OCI-LY3 (cell line): ENCODE measurements around the gene PPP3CA.

Experiments
- H2AFZ ChIP-seq: fragments of 200-600, 300-600 bp; shearing (Covaris generic); 2 replicates; pipeline ENCODE4 v1.6.0; 2014; ENCODE audit warnings: antibody characterized with exemption, low read depth, low read length
- H3K27ac ChIP-seq: fragments of 200-600, 300-600 bp; sonication (generic); 2 replicates; pipeline ENCODE4 v1.5.1; 2014; ENCODE audit warnings: mild to moderate bottlenecking, low read length, moderate library complexity, mixed read lengths
- H3K27me3 ChIP-seq: fragments of 200-600, 300-600 bp; sonication (generic); 2 replicates; pipeline ENCODE4 v1.6.1; 2014; ENCODE audit warnings: low read depth, low read length, mixed read lengths
- H3K36me3 ChIP-seq: fragments of 200-600, 300-600 bp; sonication (generic); replicated peaks from 2 replicates; pipeline ENCODE3; 2014; ENCODE audit warnings: low read depth, low read length, mixed read lengths
- H3K4me1 ChIP-seq: fragments of 300-600, 200-600 bp; sonication (generic); 2 replicates; pipeline ENCODE4 v1.6.1; 2014; ENCODE audit warnings: low read length, mixed read lengths
- H3K4me2 ChIP-seq: fragments of 200-600, 300-600 bp; sonication (generic); 2 replicates; pipeline ENCODE4 v1.6.1; 2014; ENCODE audit warnings: low read length, mixed read lengths
- H3K4me3 ChIP-seq: fragments of 300-600, 200-600 bp; sonication (generic); 2 replicates; pipeline ENCODE4 v1.5.1; 2014; ENCODE audit warnings: antibody characterized with exemption, mild to moderate bottlenecking, low read length, moderate library complexity
- H3K79me2 ChIP-seq: fragments of 300-600, 200-600 bp; shearing (Covaris generic); 2 replicates; pipeline ENCODE4 v1.6.1; 2014; ENCODE audit warnings: mild to moderate bottlenecking, low read length, mixed read lengths
- H3K9ac ChIP-seq: fragments of 300-600, 200-600 bp; shearing (Covaris generic); 2 replicates; pipeline ENCODE4 v1.6.0; 2014; ENCODE audit warnings: mild to moderate bottlenecking, low read length, moderate library complexity
- H3K9me3 ChIP-seq: fragments of 200-600, 300-600 bp; shearing (Covaris generic); 2 replicates; pipeline ENCODE4 v1.6.1; 2014; ENCODE audit warnings: low read length, mixed read lengths; ENCODE audit not compliant: insufficient read depth
- H4K20me1 ChIP-seq: fragments of 200-600, 300-600 bp; sonication (generic); 2 replicates; pipeline ENCODE4 v1.6.1; 2016; ENCODE audit warnings: low read length, mixed read lengths; ENCODE audit not compliant: insufficient read depth
- CTCF ChIP-seq: fragments of 200-600, 300-600 bp; sonication (generic); IDR thresholded peaks from 2 replicates; pipeline ENCODE4 v1.5.1; 2014; ENCODE audit warnings: antibody characterized with exemption, low read length, low read depth
- EZH2phosphoT487 ChIP-seq: fragments of 200-600 bp; shearing (Covaris generic); IDR thresholded peaks from 2 replicates; pipeline ENCODE4 v1.6.1; 2018; ENCODE audit warnings: antibody characterized with exemption, mixed run types, low read depth

Gene PPP3CA

DNA sequence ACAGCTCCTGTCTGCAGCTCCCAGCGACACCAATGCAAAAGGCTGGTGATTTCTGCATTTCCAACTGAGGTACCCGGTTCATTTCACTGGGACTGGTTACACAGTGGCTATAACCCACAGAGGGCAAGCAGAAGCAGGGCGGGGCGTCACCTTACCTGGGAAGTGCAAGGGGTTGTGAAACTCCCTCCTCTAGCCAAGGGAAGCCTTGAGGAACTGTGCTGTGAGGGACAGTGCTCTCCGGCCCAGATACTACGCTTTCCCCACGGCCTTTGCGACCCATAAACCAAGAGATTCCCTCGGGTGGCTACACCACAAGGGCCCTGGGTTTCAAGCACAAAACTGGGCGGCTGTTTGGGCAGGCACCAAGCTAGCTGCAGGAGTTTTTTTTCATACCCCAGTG, 218.9 kb downstream of the PPP3CA start:
- H3K27ac ChIP-seq: no peak overlapping the region
- no peaks in the 10 kb centered on the region for H3K27me3 ChIP-seq
- no peaks in the 10 kb centered on the region for H4K20me1 ChIP-seq
- H3K36me3 ChIP-seq: no peaks in the 10 kb centered on the region
- peaks cover 4% of the 10 kb centered on the region; the same call in 1 of the 2 replicates for H3K79me2 ChIP-seq
- no peak overlapping the region for H3K4me3 ChIP-seq
- H3K9me3 ChIP-seq: no peaks in the 10 kb centered on the region
- H3K4me1 ChIP-seq: peaks cover 15% of the 10 kb centered on the region
- TF ChIP-seq EZH2phosphoT487 (no peak), CTCF (no peak)
- no peak overlapping the region for H3K9ac ChIP-seq
- no peak overlapping the region for H2AFZ ChIP-seq
- H3K4me2 ChIP-seq: no peak overlapping the region

- Histone ChIP-seq H3K79me2 (peaks cover 4% of the 10 kb centered on the region; the same call in 1 of the 2 replicates), H3K4me3 (no peak overlapping the region), H3K4me1 (peaks cover 15% of the 10 kb centered on the region)
Measured at GRCh38 chr4:101127176-101127790, 220.0 kb downstream of the PPP3CA start.

DNA sequence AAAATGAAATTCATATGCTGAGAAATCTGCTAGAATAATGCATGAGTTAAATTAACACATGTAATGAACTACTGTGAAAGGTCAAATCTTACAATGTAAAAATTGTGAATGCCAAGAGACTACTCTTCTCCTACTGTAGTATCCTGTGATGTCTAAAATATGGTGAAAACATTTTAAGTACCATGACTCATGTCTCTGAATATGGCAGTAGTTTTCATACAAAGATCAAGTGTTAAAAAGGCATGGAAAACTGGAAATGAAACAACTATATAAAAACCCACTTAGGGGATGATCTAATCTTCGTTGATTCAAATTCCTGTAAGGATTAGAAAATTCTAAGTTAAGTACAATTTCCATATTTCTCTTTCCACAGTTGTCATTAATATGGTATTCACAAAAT, 221.3 kb downstream of the PPP3CA start:
- no peaks in the 10 kb centered on the region for H3K27me3 ChIP-seq
- peaks cover 15% of the 10 kb centered on the region for H3K4me1 ChIP-seq
- no peak overlapping the region for H3K9ac ChIP-seq
- H3K36me3 ChIP-seq: no peaks in the 10 kb centered on the region
- TF ChIP-seq CTCF (no peak), EZH2phosphoT487 (no peak)
- no peaks in the 10 kb centered on the region for H4K20me1 ChIP-seq
- peaks cover 4% of the 10 kb centered on the region; the same call in 1 of the 2 replicates for H3K79me2 ChIP-seq
- no peak overlapping the region for H3K4me3 ChIP-seq
- no peak overlapping the region for H3K4me2 ChIP-seq
- H2AFZ ChIP-seq: no peak overlapping the region
- H3K27ac ChIP-seq: no peak overlapping the region
- no peaks in the 10 kb centered on the region for H3K9me3 ChIP-seq

More at GRCh38 chr4:101127176-101127790, 220.0 kb downstream of the PPP3CA start:
- Histone ChIP-seq H3K27ac (no peak overlapping the region), H3K27me3 (no peaks in the 10 kb centered on the region), H3K4me2 (no peak overlapping the region), H2AFZ (no peak overlapping the region), H4K20me1 (no peaks in the 10 kb centered on the region), H3K9me3 (no peaks in the 10 kb centered on the region), H3K36me3 (no peaks in the 10 kb centered on the region), H3K9ac (no peak overlapping the region)
- no peak for TF ChIP-seq CTCF
- no peak for TF ChIP-seq EZH2phosphoT487

GRCh38 chr4:101125045-101125942, 222.0 kb downstream of the PPP3CA start:
- H3K79me2 ChIP-seq: peaks cover 4% of the 10 kb centered on the region; the same call in 1 of the 2 replicates
- no peak overlapping the region for H3K9ac ChIP-seq
- no peak overlapping the region for H2AFZ ChIP-seq
- no peak overlapping the region for H3K4me3 ChIP-seq
- H3K27ac ChIP-seq: no peak overlapping the region
- H3K9me3 ChIP-seq: no peaks in the 10 kb centered on the region
- H3K4me2 ChIP-seq: 0 out of 2 replicates have a peak overlapping the region, but pooled peaks have one; percentile 21
- peaks cover 15% of the 10 kb centered on the region for H3K4me1 ChIP-seq
- H3K36me3 ChIP-seq: no peaks in the 10 kb centered on the region
- H4K20me1 ChIP-seq: no peaks in the 10 kb centered on the region
- H3K27me3 ChIP-seq: no peaks in the 10 kb centered on the region
- TF ChIP-seq EZH2phosphoT487: no peak
- no peak for TF ChIP-seq CTCF
